DOHH2 (cell line): ENCODE results near the gene SAMHD1.

Experiments used
- H3F3A ChIP-seq: fragments of 200-600 bp; sonication (generic), shearing (Covaris generic); 2 replicates; pipeline ENCODE4 v1.6.0; 2016; ENCODE audit warnings: antibody characterized with exemption, mild to moderate bottlenecking; ENCODE audit not compliant: control insufficient read depth, insufficient read depth
- H3K27ac ChIP-seq: fragments of 200-600 bp; sonication (generic); 2 replicates; pipeline ENCODE4 v1.5.1; 2014; ENCODE audit warnings: low read depth, mild to moderate bottlenecking, low read length, moderate library complexity
- H3K27me3 ChIP-seq: fragments of 200-600 bp; sonication (generic); 2 replicates; pipeline ENCODE4 v1.6.1; 2014; ENCODE audit warnings: mild to moderate bottlenecking, low read length, mixed read lengths; ENCODE audit not compliant: control insufficient read depth
- H3K36me3 ChIP-seq: fragments of 200-600 bp; sonication (generic); 2 replicates; pipeline ENCODE4 v1.6.1; 2014; ENCODE audit warnings: mild to moderate bottlenecking, low read length, moderate library complexity, mixed read lengths; ENCODE audit not compliant: control insufficient read depth
- H3K4me1 ChIP-seq: fragments of 200-600 bp; sonication (generic); 2 replicates; pipeline ENCODE4 v1.6.1; 2014; ENCODE audit warnings: mild to moderate bottlenecking, low read length, mixed read lengths; ENCODE audit not compliant: control insufficient read depth
- H3K4me2 ChIP-seq: fragments of 200-600 bp; sonication (generic); 2 replicates; pipeline ENCODE4 v1.6.0; 2014; ENCODE audit warnings: mild to moderate bottlenecking, low read length, moderate library complexity
- H3K4me3 ChIP-seq: fragments of 200-600 bp; sonication (generic); 2 replicates; pipeline ENCODE4 v1.5.1; 2014; ENCODE audit warnings: mild to moderate bottlenecking, low read length, mixed read lengths
- H3K79me2 ChIP-seq: fragments of 200-600 bp; sonication (generic); 2 replicates; pipeline ENCODE4 v1.6.1; 2014; ENCODE audit warnings: mild to moderate bottlenecking, low read length, mixed read lengths; ENCODE audit not compliant: control insufficient read depth
- H3K9me2 ChIP-seq: fragments of 200-600 bp; sonication (generic); replicated peaks from 2 replicates; pipeline ENCODE4 v1.6.1; 2014; ENCODE audit warnings: mild to moderate bottlenecking, low read length, mixed read lengths; ENCODE audit not compliant: control insufficient read depth
- H3K9me3 ChIP-seq: fragments of 200-600 bp; sonication (generic); 2 replicates; pipeline ENCODE4 v1.6.1; 2014; ENCODE audit warnings: antibody characterized with exemption, low read length, mixed read lengths; ENCODE audit not compliant: control insufficient read depth, insufficient read depth
- H4K20me1 ChIP-seq: fragments of 200-600 bp; sonication (generic); 2 replicates; pipeline ENCODE4 v1.6.0; 2014; ENCODE audit warnings: low read depth, mild to moderate bottlenecking, antibody characterized with exemption, low read length, moderate library complexity; ENCODE audit not compliant: control insufficient read depth, insufficient read depth
- CTCF ChIP-seq: fragments of 200-600 bp; sonication (generic); IDR thresholded peaks from one replicate; pipeline ENCODE4 v1.5.1; 2014; ENCODE audit warnings: antibody characterized with exemption, mild to moderate bottlenecking, low read depth, low read length; ENCODE audit not compliant: poor library complexity, severe bottlenecking
- EZH2phosphoT487 ChIP-seq: fragments of 200-600 bp; sonication (generic); IDR thresholded peaks from 2 replicates; pipeline ENCODE4 v1.6.1; 2017; ENCODE audit warnings: borderline replicate concordance, mild to moderate bottlenecking, antibody characterized with exemption, low read length, moderate library complexity, mixed read lengths

Gene SAMHD1

GRCh38 chr20:36891211-36891610 is 60.3 kb downstream of the SAMHD1 start:
- TF ChIP-seq CTCF, result no peak
- no peak for TF ChIP-seq EZH2phosphoT487
- Histone ChIP-seq H3K36me3 (peaks cover 23% of the 10 kb centered on the region), H3K9me2 (no peaks in the 10 kb centered on the region), H4K20me1 (no peaks in the 10 kb centered on the region), H3K4me3 (no peak overlapping the region), H3K27me3 (no peaks in the 10 kb centered on the region), H3K27ac (no peak overlapping the region), H3K9me3 (no peaks in the 10 kb centered on the region), H3K4me2 (no peak overlapping the region), H3K4me1 (peaks cover 10% of the 10 kb centered on the region), H3F3A (peaks cover 11% of the 10 kb centered on the region; the same call in 1 of the 2 replicates), H3K79me2 (no peaks in the 10 kb centered on the region)

GRCh38 chr20:36890586-36890985 is 60.9 kb downstream of the SAMHD1 start:
- H3K27me3 ChIP-seq, result no peaks in the 10 kb centered on the region
- no peak for TF ChIP-seq EZH2phosphoT487
- TF ChIP-seq CTCF, result no peak
- H3K4me1 ChIP-seq, result peaks cover 10% of the 10 kb centered on the region
- no peaks in the 10 kb centered on the region for H4K20me1 ChIP-seq
- H3K36me3 ChIP-seq, result peaks cover 23% of the 10 kb centered on the region
- H3K4me2 ChIP-seq, result no peak overlapping the region
- no peak overlapping the region for H3K27ac ChIP-seq
- no peaks in the 10 kb centered on the region for H3K79me2 ChIP-seq
- no peaks in the 10 kb centered on the region for H3K9me2 ChIP-seq
- no peak overlapping the region for H3K4me3 ChIP-seq
- peaks cover 11% of the 10 kb centered on the region; the same call in 1 of the 2 replicates for H3F3A ChIP-seq
- no peaks in the 10 kb centered on the region for H3K9me3 ChIP-seq

- Histone ChIP-seq H3K27me3 (no peaks in the 10 kb centered on the region), H3K27ac (no peak overlapping the region), H3K9me2 (no peaks in the 10 kb centered on the region), H3K36me3 (peaks cover 23% of the 10 kb centered on the region), H3K4me2 (no peak overlapping the region), H3K79me2 (no peaks in the 10 kb centered on the region), H3F3A (peaks cover 11% of the 10 kb centered on the region; the same call in 1 of the 2 replicates), H4K20me1 (no peaks in the 10 kb centered on the region), H3K4me3 (no peak overlapping the region), H3K9me3 (no peaks in the 10 kb centered on the region), H3K4me1 (peaks cover 15% of the 10 kb centered on the region)
- TF ChIP-seq EZH2phosphoT487 (no peak), CTCF (no peak)
Observed at GRCh38 chr20:36888880-36889516, 62.5 kb downstream of the SAMHD1 start.

- Histone ChIP-seq H3K27me3 (no peaks in the 10 kb centered on the region), H3K9me3 (no peaks in the 10 kb centered on the region), H3K27ac (no peak overlapping the region), H3K4me3 (no peak overlapping the region), H4K20me1 (no peaks in the 10 kb centered on the region), H3K79me2 (no peaks in the 10 kb centered on the region), H3F3A (peaks cover 11% of the 10 kb centered on the region), H3K9me2 (no peaks in the 10 kb centered on the region), H3K4me1 (peaks cover 20% of the 10 kb centered on the region), H3K4me2 (no peak overlapping the region), H3K36me3 (peaks cover 10% of the 10 kb centered on the region)
- TF ChIP-seq EZH2phosphoT487, result no peak
- no peak for TF ChIP-seq CTCF
Observed at GRCh38 chr20:36887752-36888090, 63.8 kb downstream of the SAMHD1 start.
